ENCODE measurements around the gene CEBPG.

The CEBPG gene

DNA sequence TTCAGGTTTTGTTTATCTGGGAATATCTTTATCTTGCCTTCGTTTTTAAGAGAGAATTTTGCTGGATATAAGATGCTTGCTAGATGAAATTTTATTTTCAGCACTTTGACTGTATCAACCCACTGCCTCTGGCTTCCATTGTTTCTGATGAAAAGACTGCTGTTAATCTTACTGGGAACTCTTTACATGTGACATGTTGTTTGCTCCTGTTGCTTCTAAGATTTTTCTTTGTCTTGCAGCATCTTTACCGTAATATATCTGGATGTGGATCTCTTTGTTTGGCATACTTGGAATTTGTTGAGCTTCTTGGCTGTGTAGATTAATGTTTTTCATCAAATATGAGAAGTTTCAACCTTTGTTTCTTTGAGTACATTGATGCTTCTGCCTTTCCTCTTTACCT is 18.0 kb upstream of the CEBPG start:
- no peak for DNase-seq

DNA sequence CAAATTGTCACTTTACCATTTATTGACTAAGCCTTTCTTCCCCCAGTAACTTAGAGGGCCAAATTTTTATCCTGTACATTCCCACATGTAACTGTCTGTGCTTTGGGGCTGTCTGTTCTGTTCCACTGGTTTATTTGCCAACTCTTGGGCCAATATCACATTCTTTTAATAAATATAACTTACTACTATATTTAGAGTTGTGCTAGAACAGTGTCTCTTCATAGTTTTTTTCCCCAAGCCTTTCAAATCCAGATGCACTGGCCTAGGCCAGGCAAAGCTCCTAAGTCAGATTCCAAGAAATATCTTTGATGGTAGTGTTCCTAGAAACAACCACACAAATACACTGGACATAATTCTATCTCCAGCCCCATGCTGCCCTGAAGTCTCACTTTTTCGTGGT is 16.0 kb upstream of the CEBPG start:
- no peak for DNase-seq

DNA sequence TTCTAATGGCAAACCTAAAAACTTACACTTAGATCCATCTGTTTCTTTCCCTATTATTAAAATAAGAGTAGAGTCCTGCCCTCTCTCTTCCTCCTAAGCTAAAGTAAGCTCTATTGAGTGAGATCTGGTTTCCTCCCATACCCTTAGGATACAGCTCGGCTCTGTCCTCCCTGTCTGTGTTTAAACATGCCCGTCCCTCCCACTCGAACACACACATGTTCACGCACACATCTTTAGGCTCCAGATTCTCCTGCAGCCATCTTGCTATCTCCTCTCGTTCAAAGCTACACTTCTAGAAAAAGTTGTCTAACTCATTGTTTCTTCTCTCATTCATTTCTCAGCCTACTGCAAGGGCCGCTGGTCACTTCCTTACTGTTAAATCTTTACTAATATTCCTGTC is 15.1 kb upstream of the CEBPG start:
- DNase-seq, result no peak

DNA sequence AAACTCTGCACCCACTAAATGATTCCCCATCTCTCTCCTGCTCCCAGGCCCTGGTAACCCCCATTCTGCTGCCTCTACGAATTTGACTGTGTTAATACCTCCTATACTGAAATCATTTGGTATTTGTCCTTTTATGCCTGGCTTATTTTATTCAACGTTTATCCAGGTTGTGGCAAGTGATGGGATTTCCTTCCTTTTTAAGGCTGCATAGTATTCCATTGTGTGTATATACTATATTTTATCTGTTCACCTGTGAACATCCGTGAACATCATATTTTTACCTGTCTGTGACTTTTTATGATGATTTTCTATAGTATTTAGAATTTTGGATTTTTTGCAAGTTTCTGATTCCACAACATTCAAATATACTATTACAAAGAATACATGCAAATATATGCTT is 13.9 kb upstream of the CEBPG start:
- DNase-seq, result no peak

DNA sequence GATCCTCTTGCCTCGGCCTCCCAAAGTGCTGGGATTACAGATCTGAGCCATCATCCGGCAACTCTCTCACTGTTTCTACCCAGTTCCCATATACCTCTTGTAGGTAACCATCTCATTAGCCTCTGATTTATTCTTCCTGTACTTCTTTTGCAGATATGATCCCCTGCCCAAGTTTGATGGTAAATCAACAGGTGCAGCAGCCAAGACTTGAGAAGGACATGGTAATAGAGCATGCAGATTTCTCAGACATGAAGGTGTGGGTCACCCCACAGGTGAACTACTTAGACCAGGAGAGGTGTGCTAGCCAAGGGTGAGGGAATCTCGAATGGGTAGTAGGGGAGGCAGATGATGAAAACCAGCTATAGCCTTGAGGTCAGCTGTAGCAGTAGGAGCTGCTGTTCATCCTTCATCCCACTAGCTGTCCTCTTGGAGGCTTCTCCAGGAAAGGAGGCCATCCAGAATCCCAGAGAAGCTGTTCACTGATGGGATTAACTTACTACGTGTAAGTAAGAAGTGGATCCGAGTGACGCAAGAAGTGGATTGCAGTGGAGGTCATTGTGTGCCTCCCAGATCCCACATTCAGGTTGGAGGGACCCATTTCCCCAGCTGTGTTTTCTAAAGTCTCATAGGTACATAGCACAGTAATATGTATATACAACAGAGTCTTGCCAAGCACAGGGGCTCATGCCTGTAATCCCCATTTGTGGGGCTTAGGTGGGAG is 10.8 kb upstream of the CEBPG start:
- no peak for DNase-seq

DNA sequence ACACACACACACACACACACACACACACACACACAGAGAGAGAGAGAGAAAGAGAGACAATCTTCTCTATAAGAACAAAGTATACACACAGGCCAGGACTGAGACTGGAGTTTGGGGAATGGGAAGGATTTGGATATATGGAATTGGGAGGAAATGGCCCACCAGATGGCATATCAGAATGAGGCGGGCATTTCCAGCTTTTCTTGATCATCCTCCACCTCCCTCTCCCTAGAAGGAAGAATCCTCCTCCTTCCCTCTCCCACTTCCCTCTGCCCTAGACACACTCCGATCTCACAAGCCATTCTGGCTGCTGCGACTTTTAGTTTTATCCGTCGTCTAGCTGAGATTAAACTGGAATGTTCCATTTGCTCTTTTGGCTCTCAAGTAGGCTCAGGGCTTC is 10.0 kb upstream of the CEBPG start:
- DNase-seq, result no peak

DNA sequence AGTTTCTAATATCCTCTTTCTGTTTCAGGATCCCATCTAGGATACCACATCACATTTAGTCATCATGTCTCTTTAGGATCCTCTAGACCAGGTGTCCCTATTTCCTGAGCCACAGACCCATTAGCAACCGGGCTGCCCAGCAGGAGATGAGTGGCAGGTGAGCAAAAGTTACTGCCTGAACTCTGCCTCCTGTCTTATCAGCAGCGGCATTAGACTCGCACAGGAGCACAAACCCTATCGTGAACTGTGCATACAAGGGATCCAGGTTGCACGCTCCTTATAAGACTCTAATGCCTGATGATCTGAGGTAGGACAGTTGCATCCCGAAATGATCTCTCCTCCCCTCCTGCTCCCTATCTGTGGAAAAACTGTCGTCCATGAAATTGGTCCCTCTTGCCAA is 7.8 kb upstream of the CEBPG start:
- DNase-seq, result no peak

DNA sequence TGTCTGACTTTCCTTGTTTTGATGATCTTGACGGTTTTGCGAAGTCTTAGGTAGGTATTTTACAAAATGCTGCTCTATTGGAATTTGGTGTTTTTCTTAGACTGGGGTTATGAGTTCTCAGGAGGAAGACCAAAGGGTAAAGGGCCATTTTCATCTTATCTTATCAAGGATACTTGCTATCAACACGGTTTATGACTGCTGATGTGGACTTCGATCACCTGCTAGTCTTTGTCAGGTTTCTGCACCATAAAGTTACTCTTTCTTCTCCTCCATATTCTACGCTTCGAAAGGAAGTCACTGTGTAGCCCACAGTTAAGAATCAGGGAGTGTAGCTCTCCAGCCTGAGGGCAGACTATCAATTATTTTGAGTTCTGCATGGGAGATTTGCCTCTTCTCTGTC is 7.4 kb upstream of the CEBPG start:
- no peak for DNase-seq

DNA sequence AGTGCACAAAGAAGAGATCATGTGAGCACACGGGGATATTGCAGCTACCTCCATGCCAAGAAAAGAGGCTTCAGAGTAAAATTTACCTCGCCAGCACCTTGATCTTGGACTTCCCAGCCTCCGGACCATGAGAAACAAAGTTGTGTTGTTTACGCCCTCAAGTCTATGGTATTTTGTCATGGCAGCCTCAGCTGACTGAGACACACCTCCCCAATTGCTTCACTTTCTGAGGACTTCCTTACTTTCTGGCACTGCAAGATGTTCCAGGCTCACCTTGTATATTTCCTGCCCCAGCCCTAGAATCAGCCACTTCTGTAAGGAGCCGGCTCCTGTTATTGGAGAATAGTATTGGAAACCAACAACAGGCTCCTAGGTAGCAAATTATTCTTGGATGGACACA is 6.6 kb upstream of the CEBPG start:
- no peak for DNase-seq

DNA sequence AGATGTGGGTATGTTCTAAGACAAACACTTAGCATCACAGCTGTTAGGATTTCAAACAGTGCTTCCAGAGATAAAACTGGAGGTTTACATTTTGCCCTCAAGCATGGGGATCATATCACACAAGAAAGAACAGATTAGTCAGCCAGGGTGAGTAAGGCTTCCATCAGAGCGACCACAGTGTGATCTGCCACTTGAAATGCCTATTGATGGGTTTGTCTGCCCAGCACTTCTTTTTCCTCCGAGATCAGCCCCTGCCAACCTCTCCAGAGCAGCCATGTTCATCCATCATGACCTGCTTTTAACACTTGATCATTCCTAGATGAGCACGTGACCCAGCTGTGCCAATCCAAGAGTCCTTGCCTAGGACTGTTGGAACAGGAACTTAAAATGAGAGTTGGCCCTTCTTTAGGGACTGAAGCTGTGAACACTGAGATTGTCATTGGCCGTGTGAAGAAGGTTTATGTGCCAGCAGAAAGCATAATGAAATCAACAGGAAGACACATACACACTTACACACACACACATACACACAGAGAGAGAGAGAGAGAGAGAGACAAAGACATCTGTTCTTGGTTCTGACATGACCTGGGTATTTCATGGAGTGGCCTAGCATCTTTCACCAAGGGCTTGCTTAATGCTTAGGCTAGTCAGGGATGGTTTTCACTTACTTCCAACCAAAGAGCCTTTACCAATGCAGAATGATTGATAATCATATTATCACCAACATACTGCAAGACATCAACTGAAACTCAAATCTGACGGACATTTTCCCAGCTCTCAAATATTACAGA is 5.2 kb upstream of the CEBPG start:
- DNase-seq, result no peak

DNA sequence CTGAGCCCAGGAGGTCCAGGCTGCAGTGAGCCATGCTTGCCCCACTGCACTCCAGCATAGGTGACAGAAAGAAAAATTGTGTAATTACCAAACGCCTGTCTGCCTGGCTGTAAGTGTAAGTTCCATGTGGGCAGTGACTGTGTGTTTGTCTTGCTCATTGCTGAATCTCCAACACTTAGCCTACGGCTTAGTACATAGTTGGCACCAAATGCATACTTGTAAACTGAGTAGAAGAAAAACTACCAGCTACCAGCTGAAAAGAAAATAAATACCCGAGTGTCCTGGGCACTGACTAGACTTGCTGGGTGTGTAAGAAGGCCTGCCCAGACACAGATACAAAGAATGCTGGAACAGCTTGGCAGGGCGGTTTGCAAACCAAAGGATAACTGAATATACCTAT is 2.7 kb upstream of the CEBPG start:
- no peak for DNase-seq

DNA sequence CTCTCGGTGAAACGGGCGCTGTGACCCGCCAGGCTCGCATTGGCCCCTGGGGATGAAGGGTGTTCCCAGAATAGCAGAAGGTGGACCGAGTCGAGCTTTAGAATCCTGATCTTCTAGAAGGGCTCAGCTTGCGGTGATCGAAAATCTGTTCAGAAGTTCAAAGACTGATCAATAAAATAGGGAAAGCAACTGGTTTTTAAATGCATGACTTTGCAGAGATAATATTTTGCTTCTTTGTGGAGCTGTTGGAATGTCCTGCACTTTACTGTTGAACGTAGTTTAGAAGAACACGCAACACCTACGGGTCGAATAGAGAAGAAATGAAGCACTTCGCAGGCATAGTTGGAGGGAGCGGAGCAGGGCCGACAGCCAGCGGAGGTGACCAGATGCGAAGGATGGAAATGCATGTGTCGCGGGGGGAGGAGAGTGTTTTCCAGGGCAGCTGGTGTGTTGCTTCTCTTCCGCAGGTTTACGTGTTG is 766 bp downstream of the CEBPG start:
- DNase-seq, result no peak

DNA sequence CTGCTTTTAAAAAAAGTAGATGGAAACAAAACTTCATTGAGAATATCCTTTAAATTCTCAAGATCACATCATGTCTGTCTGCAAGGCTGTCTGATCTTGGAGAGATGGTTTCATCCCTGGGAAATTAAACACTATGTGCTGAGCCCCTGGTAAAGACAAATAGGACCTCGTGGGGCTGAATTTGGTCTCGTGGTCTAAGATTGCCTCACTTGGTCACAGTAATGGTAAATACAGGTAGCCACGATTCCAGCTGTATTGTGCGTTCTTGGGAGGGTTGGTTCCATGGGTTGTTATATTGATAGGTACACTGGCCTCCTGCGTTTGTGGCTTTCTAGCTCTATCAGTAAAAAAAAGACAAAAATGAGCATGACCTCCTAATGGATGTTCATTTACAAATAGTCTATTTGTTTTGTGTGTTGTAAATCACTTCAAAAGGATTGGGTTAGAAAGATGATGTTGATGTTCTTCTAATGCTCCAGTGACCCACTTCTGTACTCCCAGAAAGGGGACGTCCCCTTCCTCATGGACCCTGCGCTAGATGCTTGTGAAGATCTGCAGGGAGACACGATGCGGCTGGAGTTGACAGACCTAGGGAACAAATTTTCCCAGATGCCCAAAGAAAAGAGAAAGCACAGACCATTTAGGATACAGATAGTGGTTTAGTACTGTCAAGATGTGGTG is 1.8 kb downstream of the CEBPG start:
- no peak for DNase-seq

DNA sequence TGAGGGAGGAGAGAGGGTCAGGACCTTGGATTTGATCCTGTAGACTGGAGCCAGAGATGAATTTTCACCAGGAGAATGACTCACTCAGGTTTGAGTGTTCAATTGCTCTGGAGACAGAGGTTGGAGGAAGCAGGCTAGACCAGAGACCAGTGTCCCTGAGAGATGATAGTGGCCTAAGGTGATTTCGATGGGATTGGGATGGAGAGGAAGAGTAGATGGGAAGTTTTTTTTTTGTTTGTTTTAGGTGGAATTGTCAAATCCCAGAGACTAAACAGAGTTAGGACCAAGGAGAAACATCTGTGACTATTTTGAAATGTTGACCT is 2.3 kb downstream of the CEBPG start:
- no peak for DNase-seq

DNA sequence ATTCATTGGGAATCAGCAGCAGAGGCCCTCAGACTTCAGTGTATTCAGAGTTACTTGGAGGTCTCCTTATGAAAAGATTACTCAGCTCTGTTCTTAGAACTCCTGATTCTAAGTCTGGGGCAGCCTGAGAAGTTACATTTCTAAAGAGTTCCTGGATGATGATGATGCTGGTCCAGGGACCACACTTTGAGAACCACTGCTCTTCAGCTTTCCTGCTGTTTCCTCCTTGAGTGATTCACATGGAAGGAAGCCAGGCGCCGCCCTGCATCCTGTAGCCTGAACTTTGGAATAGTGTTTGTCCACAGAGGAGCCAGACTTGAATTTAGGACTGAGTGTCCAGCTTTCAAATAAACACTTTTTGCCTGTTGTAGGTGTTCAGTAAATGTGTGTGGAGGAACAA is 2.9 kb downstream of the CEBPG start:
- DNase-seq, result no peak

DNA sequence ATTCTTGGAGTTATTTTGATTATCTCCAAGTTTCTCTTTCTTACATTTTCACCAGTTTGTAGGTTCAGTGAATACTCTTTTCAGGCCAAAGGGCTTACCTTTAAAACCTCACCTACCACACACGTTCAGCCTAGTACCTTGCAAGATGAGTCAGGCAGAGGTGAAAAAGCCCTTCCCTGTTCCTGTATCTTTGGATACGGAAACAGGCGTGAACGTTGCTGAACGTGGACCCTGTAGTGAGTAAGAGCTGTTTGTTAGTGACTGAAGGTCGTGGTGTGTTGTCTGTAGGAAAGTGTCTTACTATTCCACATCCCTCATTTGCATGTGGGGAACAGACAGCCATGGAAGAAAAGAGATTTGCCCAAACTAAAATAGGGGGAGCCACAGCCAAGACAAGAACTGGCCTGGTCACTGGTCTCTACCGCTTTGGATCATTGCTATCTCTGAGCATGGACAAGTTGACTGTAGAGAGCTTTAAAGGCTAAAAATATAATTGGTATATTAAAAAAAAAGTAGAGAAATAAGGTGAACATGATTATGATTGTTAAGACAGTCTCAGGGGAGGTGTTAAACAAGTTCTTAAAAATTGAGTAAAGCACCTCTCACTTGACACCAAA is 3.5 kb downstream of the CEBPG start:
- no peak for DNase-seq

DNA sequence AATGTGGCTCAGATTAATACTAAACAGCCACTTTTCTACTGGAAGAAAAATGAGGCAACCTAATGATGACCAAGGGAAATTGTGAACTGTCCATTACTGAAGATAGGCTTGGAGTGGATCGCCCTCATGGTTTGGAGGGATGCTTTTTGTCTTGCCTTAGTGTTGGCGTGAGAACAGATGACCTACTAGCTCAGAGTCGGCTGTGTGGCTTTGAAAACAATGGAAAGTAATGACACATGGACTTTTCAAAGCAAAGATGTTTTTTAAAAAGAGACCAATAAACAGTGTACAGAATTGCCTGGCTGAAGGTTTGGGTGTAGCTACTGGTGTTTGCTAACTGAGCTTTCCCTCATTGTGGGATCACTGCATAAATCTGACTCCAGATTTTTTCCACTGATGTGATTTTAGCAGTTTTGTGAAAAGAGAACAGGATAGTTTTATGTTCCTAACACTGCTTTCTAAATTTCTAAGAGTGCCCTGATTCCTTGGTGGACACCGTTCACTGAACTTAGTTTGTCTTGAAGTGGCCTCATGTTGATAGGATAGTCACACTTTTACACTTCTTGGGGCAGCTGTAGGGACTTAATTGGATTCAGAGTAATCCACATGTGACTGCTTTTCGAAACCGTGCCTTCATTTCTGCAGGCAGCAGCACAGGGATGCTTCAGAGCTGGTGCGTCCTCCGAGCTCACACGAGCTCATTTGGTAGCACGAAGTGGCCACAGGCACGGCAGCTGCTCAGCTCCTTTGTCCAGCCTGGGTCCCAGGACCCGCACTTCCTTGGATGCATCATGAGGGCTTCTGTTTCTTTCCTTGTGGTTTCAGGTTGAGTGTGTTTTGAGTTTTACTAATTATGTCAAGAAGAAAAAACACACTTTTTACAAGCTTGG is 4.3 kb downstream of the CEBPG start:
- DNase-seq, result no peak

DNA sequence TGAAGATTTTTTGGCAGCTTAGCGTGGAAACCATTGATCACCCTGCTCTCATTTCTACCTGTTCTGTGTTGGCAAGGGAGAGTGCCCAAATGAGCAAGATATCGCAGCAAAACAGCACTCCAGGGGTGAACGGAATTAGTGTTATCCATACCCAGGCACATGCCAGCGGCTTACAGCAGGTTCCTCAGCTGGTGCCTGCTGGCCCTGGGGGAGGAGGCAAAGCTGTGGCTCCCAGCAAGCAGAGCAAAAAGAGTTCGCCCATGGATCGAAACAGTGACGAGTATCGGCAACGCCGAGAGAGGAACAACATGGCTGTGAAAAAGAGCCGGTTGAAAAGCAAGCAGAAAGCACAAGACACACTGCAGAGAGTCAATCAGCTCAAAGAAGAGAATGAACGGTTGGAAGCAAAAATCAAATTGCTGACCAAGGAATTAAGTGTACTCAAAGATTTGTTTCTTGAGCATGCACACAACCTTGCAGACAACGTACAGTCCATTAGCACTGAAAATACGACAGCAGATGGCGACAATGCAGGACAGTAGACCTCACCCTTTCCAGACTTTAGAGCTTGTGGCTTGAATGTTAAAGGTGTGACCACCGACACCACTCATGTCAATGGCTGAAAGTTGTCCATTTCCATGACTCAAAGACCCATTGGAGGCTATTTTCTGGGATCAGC is 5.8 kb downstream of the CEBPG start:
- no peak for DNase-seq

DNA sequence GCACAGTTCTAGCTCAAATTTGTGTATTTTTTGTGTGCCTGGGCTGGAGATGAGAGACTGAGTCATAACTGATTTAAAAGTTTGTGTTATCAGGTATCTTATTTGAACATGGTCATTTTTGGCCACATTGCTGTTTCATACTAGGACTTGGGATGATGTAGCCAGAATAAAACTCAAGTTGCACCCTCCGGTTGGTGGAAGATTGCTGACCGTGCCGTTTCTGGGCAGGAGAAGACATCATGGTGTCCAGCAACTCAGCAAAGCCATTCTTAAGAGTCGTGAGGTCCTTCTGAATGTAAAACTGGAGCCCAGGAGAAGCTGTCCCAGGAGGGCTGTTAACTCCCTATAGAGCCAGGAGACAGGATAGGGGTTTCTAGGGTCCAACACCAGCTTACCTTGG is 7.6 kb downstream of the CEBPG start:
- no peak for DNase-seq

DNA sequence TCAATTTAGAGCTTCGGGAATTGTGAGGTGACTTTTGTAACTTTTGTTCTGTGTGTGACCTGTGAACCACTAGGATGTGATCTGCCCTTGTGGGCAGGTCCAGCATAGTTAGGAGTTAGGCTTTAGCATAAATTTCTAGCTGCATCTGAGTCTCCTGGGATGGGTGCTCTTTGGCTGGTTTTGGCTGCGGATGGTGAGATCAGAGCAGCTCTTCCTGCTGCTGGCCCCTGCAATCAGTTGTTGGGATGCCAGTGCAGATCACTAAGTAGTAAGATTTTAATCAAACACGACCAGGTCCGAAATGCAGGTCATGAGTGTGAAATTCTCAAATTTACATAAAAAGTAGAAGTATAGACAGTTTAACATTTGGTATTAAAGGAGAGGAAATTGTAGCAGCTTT is 8.5 kb downstream of the CEBPG start:
- no peak for DNase-seq

DNA sequence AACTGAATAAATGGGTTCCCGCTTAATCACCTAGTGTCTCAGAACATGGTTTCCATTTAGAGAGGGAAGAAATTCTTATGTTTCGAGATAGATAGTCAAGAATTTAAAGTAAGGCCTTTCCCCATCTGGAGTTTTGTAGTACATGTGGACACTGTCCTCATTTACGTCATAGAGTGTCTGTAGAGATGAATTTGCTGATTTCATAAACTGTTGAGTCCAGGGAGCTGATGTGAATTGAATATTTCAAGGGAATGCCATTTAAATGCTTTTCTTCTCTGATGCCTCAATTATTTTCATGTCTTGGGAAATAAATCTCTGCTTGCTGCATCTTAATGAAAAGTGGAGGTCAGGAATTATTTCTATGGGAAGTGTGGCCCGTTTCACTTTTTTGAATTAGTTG is 9.5 kb downstream of the CEBPG start:
- no peak for DNase-seq

DNA sequence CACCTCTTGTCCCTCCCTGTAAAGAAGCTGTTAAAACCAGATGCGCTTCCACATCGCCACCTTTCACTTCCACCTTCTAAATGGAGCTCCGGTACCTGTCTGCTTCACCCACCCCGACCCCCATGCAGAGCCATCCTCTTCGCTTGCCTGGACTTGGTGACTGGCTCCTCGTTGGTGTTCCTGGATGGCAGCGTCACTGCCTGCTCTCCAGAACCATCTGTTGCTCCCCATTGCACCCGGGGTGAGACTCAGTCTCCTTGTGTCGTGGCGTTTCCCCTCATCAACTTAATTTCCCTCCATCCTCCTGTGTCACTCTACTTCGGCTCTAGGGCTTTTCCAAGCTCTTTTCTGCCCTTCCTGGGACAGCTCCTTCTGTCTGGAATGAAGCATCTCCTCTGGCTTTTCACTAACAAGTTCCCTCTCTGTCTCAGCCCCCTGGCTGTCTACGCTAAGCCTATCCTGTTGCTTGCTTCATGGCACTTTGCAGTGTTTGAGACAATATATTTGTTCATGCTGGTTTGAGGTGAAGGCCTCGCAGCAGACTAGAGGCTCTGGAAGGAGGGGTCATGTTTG is 10.3 kb downstream of the CEBPG start:
- DNase-seq, result no peak
